Activated T-cell treated with anti-CD3 and anti-CD28 coated beads, Interleukin-2, amount 50 U/mL, for 4 hours (primary cell): Measurements from ENCODE around the gene CHMP1A. TPM values are rescaled to one million over a fixed set of nuclear protein-coding genes. Genes with fewer than 3 reads are reported as not detected.
"Not testable (repeated sequence)": the region's sequence is repeated elsewhere in the genome, so short reads cannot be mapped to it uniquely, and the experiment has no call there.

Experiments used
- ATAC-seq, 2 donors: fragments of 200-7000 bp; cut with Tn5 transposase; one replicate each; pipeline ENCODE4 v1.10.0; 2021
- DNase-seq: peaks from one replicate; pipeline ENCODE4 v3.0.0-alpha.2; 2020
- H3K27me3 Mint-ChIP-seq: one replicate; pipeline ENCODE4 v1.8.0; 2021; ENCODE audit warnings: low read depth, mixed read lengths
- H3K36me3 Mint-ChIP-seq: one replicate; pipeline ENCODE4 v1.8.0; 2022; ENCODE audit warnings: mixed read lengths; ENCODE audit not compliant: insufficient read depth
- H3K4me1 Mint-ChIP-seq: one replicate; pipeline ENCODE4 v1.8.0; 2021; ENCODE audit warnings: low read depth, mixed read lengths
- H3K4me3 Mint-ChIP-seq: one replicate; pipeline ENCODE4 v1.8.0; 2021; ENCODE audit warnings: mild to moderate bottlenecking, moderate library complexity, mixed read lengths
- H3K9me3 Mint-ChIP-seq: one replicate; pipeline ENCODE4 v1.8.0; 2021; ENCODE audit warnings: mixed read lengths
- total RNA-seq, 3 donors: library from RNA; stranded (reverse); gene quantifications; one replicate each; pipeline ENCODE4 v1.2.1, GENCODE V29; 2021

CHMP1A gene
- total RNA-seq, 3 donors from 2014 or later = 108 to 111 (median 108) TPM

DNA sequence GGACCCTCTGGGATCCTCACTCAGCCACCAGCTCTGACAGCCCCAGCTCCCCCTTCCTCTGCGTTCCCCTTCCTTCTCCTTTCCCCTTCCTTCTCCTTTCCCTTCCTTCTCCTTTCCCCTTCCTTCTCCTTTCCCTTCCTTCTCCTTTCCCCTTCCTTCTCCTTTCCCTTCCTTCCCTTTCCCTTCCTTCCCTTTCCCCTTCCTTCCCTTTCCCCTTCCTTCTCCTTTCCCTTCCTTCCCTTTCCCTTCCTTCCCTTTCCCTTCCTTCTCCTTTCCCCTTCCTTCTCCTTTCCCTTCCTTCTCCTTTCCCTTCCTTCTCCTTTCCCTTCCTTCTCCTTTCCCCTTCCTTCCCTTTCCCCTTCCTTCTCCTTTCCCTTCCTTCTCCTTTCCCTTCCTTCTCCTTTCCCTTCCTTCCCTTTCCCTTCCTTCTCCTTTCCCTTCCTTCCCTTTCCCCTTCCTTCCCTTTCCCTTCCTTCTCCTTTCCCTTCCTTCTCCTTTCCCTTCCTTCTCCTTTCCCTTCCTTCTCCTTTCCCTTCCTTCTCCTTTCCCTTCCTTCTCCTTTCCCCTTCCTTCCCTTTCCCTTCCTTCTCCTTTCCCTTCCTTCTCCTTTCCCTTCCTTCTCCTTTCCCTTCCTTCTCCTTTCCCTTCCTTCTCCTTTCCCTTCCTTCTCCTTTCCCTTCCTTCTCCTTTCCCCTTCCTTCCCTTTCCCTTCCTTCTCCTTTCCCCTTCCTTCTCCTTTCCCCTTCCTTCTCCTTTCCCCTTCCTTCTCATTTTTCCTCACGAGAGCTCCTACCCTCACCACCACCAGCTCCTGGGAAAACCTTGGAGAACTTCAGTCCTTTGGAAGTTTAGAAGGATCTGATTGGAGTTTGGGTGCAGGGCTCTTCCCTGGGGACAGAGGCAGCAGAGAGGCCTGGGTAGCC lies 22.8 kb downstream of the CHMP1A start:
- not testable (repeated sequence) for H3K4me1 Mint-ChIP-seq, ATAC-seq, H3K9me3 Mint-ChIP-seq, DNase-seq, H3K36me3 Mint-ChIP-seq, H3K27me3 Mint-ChIP-seq, H3K4me3 Mint-ChIP-seq

DNA sequence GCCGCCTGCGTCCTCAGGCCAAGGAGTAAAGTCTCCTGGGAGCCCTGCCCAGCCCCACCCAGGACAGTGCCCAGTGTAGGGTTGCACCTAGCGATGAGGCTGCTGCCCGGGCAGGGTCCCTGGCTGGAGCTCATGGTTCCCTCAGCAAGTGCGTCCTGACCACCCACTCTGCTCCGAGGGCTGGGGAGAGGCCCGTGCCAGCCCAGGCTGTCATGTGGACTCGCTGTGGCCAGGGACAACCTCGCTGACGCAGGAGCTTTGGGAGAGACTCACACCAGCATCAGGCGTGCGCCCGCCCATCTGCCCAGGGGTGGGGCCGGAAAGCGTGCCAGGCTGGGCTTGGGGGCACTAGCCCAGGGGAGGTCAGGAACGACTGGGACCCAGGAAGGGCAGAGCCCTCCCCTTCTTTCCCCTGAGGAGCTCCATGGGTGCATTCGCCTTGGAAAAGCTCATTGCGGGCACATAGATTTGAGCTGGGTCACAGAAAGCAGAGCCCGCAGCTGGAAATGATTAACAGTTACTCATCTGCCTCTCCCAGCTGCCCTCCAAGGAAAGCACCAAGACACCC lies 24.4 kb downstream of the CHMP1A start:
- Mint-ChIP-seq H3K4me1 (no peaks in the 10 kb centered on the region), H3K36me3 (no peaks in the 10 kb centered on the region), H3K27me3 (no peaks in the 10 kb centered on the region), H3K9me3 (no peaks in the 10 kb centered on the region), H3K4me3 (no peak overlapping the region)
- DNase-seq (no peak), ATAC-seq (no peak)

GRCh38 chr16:89629827-89630610 lies 27.5 kb downstream of the CHMP1A start:
- DNase-seq (no peak), ATAC-seq (no peak)
- H3K36me3 Mint-ChIP-seq = no peaks in the 10 kb centered on the region
- H3K4me1 Mint-ChIP-seq = no peaks in the 10 kb centered on the region
- no peak overlapping the region for H3K4me3 Mint-ChIP-seq
- H3K27me3 Mint-ChIP-seq = peaks cover 3% of the 10 kb centered on the region
- no peaks in the 10 kb centered on the region for H3K9me3 Mint-ChIP-seq

- Mint-ChIP-seq H3K36me3 (no peaks in the 10 kb centered on the region), H3K4me3 (no peak overlapping the region), H3K27me3 (peaks cover 16% of the 10 kb centered on the region), H3K9me3 (no peaks in the 10 kb centered on the region), H3K4me1 (no peaks in the 10 kb centered on the region)
- no peak for ATAC-seq
- no peak for DNase-seq
These were observed 32.4 kb downstream of the CHMP1A start for GRCh38 chr16:89624777-89625761.

DNA sequence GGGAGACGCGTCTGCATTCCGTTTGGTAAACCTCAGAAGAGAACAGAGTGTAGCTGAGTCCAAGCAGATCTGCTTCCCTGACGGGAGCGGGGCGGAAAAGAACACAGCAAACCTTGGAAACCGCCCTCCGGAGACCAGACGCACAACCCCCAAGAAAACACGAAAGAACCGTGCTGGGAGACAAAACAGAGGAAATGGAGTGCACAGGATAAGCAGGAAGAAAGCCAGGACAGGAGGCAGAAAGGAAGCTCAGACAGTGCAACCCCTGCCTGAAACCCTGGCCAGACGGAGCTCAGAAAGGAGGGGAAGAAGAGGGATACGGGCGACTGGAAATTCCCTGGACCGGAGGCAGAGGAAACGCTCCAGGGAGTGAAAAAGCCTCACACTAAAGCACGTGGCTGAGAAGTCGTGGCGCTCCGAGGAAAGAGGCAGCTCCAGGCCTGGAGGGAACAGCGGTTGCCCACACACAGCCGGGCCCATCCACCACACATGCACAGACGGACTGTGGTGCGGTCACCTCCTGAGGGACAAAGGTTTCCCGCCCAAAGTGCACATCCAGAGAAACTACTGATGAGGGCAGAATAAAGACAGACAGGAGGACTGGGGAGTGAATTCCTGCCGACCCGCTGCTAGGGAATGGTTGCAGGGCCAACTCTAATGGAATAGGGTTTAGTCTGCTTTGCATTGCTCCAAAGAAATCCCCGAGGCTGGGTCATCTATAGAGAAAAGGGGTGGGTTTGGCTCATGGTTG lies 33.8 kb downstream of the CHMP1A start:
- no peaks in the 10 kb centered on the region for H3K4me1 Mint-ChIP-seq
- DNase-seq = no peak
- no peak overlapping the region for H3K4me3 Mint-ChIP-seq
- no peaks in the 10 kb centered on the region for H3K9me3 Mint-ChIP-seq
- no peaks in the 10 kb centered on the region for H3K36me3 Mint-ChIP-seq
- no peak for ATAC-seq
- H3K27me3 Mint-ChIP-seq = peaks cover 16% of the 10 kb centered on the region

DNA sequence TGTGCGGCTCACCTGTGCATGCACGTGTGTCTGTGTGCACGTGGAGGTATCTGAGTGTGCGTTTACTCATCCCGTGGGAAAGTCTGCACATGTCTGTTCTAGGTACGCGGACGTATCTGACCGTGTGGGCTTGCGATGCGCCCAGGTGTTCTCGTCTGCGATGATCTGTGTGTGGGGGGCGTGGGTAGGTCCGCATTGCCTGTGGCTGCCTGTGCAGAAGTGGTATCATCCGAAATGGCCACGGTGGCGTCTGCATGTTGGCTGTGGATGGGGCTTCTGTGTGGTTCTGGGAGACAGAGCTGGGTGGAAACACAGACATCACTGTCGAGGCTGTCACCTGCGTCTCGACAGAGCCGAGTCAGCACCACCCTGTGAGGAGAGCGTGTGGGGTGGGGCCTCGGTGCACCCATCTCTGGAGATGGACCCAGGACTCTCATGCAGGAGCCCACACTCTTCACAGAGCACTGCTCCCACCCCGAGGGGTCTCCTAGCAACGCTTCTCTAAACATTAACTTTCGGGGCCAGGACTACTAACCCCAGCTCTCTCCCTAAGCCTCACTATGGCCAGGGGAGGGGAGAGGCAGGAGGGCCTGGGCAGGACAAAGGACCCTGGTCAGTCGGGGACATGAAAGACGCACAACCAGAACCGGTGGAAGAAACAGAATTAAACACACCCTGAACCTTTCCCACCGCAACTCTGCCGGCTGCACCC lies 35.7 kb downstream of the CHMP1A start:
- ATAC-seq = no peak
- Mint-ChIP-seq H3K4me1 (peaks cover 5% of the 10 kb centered on the region), H3K9me3 (no peaks in the 10 kb centered on the region), H3K36me3 (no peaks in the 10 kb centered on the region), H3K27me3 (peaks cover 16% of the 10 kb centered on the region), H3K4me3 (no peak overlapping the region)
- DNase-seq = no peak

DNA sequence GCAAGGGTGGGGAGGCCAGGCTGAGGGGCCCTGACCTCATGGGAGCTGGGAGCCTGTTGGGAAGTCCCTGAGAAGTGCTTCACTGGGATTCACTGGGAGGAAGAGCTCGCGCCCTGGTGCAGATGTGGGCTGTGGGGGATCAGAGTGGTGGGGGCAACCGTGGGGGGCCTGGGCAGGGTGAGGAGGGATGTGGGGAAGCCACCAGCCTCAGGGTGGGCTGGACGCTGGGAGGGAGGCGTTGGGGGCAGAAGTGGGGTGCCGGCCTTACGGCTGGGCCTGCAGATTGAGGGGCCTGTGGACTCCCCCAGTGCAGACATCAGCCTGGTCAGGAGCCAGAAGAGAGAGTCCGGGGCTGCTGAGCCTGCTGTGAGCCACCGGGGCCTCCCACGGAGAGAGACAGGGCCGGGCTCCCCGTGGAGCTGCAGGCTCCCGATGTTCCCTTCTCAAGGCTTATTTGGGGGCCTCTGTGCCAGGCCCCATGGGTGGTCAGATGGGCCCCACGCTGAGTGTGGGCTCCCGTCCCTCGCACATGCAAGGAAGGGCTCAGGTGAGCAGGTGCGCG lies 36.3 kb downstream of the CHMP1A start:
- Mint-ChIP-seq H3K4me1 (peaks cover 11% of the 10 kb centered on the region), H3K9me3 (no peaks in the 10 kb centered on the region), H3K27me3 (peaks cover 16% of the 10 kb centered on the region), H3K36me3 (no peaks in the 10 kb centered on the region), H3K4me3 (no peak overlapping the region)
- ATAC-seq = no peak
- no peak for DNase-seq

GRCh38 chr16:89620406-89620841 lies 37.1 kb downstream of the CHMP1A start:
- no peaks in the 10 kb centered on the region for H3K36me3 Mint-ChIP-seq
- no peak overlapping the region for H3K4me3 Mint-ChIP-seq
- ATAC-seq (no peak), DNase-seq (no peak)
- no peaks in the 10 kb centered on the region for H3K9me3 Mint-ChIP-seq
- H3K27me3 Mint-ChIP-seq = peaks cover 15% of the 10 kb centered on the region
- peaks cover 13% of the 10 kb centered on the region for H3K4me1 Mint-ChIP-seq

DNA sequence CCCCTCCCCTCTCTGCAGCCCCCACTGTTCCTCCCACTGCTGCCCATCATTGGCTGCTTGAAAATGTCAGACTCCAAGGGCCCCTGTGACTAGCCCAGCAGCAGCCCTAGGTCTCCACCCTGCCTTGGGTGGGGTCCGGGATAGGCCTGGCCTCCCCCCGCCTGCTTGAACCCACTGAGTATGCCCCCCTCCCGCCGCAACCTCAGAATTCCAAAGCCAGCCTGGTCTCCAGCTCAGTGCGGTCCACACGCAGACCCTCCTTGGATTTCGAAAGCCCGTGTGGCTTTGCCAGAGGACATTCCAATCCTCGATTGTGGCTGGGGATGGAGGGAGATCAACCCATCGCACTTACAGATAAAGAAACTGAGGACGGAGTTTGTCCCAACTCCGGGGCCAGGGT lies 37.7 kb downstream of the CHMP1A start:
- Mint-ChIP-seq H3K4me1 (peaks cover 13% of the 10 kb centered on the region), H3K27me3 (peaks cover 13% of the 10 kb centered on the region), H3K9me3 (no peaks in the 10 kb centered on the region), H3K36me3 (no peaks in the 10 kb centered on the region), H3K4me3 (no peak overlapping the region)
- no peak for ATAC-seq
- no peak for DNase-seq

DNA sequence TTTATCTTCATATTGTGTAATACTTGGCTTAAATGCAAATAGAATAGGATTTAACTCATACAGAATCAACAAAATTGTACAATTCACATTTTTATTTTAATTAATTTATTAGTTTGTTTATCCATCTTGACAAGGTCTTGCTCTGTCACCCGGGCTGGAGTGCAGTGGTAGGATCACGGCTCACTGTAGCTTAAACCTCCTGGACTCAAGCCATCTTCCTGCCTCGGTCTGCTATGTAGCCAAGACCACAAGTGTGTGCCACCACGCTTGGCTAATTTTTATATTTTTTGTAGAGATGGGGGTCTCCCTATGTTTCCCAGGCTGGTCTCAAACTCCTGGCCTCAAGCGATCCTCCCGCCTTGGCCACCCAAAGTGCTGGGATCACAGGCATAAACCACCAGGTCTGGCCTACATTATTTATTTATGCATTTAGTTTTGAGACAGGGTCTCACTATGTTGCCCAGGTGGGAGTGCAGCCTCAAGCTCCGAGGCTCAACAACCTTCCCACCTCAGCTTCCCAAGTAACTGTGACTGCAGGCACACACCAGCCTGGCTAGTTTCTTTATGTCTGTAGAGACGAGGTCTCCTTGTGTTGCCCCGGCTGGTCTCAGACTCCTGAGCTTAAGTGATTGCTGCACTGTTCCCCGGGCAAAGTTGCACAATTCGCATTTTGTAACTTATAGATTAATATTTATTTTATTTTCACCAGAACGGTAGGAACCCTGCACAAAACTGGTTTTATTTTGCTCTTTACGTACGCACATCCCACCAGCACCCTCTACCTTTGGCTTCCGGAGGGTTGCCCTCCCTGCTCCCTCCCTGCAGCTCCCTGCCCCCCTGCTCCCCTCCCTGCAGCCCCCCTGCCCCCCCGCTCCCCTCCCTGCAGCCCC lies 39.2 kb downstream of the CHMP1A start:
- no peak for DNase-seq
- Mint-ChIP-seq H3K4me3 (no peak overlapping the region), H3K36me3 (no peaks in the 10 kb centered on the region), H3K27me3 (peaks cover 7% of the 10 kb centered on the region), H3K9me3 (no peaks in the 10 kb centered on the region), H3K4me1 (peaks cover 15% of the 10 kb centered on the region)
- ATAC-seq = no peak

GRCh38 chr16:89617036-89617435 lies 40.5 kb downstream of the CHMP1A start:
- H3K4me1 Mint-ChIP-seq = peaks cover 15% of the 10 kb centered on the region
- no peak for DNase-seq
- no peaks in the 10 kb centered on the region for H3K36me3 Mint-ChIP-seq
- ATAC-seq = peak in 1 of 2 donors; percentile 38
- H3K4me3 Mint-ChIP-seq = no peak overlapping the region
- H3K27me3 Mint-ChIP-seq = peaks cover 7% of the 10 kb centered on the region
- H3K9me3 Mint-ChIP-seq = no peaks in the 10 kb centered on the region

DNA sequence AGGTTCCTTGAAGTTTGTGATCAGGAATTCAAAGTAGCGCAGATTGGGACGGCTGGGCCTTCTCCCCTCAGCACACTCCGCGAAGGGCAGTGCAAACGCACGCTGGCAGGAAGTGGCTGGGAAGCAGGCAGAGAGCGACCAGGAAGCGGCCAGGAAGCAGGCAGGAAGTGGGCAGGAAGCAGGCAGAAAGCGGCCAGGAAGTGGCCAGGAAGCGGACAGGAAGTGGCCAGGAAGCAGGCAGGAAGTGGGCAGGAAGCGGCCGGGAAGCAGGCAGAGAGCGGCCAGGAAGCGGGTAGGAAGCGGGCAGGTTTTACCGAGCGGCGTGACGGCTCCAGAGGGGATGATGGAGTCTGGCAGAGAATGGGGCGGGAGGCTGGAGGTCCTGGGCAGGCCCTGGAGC lies 40.9 kb downstream of the CHMP1A start:
- Mint-ChIP-seq H3K4me3 (peak overlapping the region; percentile 19), H3K9me3 (no peaks in the 10 kb centered on the region), H3K4me1 (peaks cover 15% of the 10 kb centered on the region), H3K27me3 (peaks cover 5% of the 10 kb centered on the region), H3K36me3 (no peaks in the 10 kb centered on the region)
- ATAC-seq (no peak), DNase-seq (no peak)
